CD4-positive, alpha-beta T cell treated with Interleukin-6 for 4 hours (primary cell): ENCODE measurements around the gene ARL15.
A peak's percentile ranks its signal among the peaks of the same experiment; 100 is the strongest.

ENCODE experiments used
- DNase-seq: peaks from one replicate; pipeline ENCODE4 v3.0.0-alpha.2; 2020; ENCODE audit warnings: mixed read lengths

ARL15 gene

GRCh38 chr5:54313311-54314270, 3.2 kb upstream of the ARL15 start:
- DNase-seq = no peak

- no peak for DNase-seq
Measured at GRCh38 chr5:54312499-54312898, 2.1 kb upstream of the ARL15 start.

DNA sequence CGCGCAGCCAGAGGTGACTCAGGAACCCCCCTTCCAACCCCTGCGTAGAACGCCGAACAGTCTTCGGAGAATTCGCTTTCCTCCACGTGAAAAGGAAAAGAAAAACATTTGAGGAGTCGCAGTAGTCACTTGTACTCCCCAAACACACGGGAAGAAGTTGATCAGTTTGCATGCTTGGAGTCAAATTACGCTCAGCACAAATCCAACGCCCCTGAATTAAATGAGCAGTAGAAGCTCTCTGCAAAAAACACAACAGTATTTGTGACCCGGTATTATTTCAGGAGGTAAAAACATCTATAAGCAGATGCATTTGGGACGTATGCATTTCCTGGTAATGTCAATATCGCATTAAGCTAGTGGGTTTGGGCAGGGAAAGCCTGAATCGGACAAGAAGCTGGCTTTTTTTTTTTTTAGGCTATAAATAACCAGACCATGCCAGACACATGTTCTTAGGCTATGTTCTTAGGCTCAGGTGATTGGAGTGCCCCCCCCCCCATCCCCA, 854 bp upstream of the ARL15 start:
- DNase-seq = no peak

DNA sequence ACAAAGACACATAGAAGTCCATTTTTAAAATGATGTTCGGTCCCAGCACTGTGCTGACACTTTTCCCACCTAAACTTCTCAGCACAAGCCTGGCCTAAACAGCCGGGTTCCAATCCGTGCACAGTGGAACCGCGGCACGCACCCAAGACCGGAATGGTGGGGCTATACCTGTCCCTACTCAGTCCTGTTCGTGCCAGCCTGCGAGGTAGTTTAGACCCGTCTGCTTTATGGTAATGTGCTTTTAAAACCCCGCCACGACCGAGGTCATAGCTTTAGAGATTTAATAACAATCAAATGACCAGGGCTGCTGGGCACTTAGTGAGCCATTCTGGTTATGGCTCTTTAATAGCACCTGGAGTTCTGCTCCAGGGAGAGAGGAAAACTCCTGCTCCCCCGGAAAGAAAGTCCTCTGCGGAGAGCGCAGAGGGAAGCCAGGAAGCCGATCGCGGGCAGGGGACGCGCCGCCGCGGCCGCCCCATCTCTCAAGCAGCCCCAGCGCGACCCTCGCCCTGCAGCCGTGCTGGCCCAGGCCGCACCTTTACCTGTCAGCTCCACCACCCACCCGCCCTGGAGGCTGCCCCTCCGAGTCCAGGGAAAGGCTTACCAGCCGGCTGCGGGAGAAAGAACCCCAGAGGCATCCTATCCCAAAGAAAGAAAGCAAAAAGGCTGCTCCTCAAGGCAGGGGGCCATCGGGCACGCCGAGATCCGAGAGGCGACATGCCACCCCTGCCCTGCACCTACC, 511 bp downstream of the ARL15 start:
- DNase-seq = peak; percentile 48

DNA sequence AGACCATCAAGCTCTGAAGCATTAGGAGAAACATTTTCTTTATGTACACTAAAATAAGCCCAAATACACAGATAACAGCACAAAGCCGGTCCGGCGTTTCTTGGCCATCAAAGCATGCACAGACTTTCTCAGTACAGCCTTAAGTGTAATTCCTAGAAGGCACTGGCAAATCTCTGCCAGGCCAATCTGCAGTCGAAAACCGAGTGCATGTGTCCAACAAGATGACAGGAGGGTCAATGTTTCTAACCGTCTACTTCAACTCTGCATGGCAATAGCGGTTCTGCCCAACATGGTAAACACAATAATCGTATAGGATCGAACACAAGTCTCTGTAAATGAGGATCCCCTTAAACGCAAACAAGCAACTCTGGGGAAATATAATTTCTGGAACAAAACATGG, 1.1 kb downstream of the ARL15 start:
- DNase-seq = no peak

DNA sequence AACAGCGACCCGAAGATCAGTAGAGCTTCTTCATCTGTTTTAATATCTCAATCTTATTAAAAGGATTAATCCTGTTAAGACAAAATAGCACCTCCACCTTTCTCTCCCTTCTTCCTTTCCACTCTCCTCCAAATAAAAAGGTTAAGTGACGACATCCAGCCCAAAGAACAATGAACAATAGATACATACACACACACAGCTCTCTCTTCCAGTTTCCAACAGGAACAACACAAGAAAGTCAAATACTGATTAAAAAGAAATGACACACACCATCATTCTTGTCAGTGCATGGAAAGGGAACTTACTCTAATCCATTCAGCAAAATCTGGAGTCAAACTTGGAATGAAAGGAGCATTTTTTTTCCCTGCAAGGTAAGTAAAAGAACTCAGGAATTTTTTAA, 2.8 kb downstream of the ARL15 start:
- DNase-seq = no peak

DNA sequence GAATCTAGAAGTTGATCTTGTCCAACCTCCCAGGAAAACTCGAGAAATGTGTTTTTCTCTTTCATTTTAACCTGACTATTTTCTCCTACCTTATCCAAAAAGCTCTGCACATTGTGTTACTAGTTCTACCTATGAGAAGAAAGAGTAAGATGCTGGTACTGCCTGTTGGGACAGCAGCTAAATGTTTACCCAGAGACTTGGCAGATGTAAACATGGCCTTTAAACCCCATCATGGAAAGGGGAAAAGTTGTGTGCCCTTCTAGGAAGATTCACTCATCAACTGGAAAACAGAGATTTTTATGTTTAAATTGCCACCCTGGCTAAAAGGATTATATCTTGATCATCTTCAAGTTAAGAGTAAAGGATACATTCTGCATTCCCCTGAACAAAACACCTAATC, 3.5 kb downstream of the ARL15 start:
- DNase-seq = no peak

- no peak for DNase-seq
Measured at GRCh38 chr5:54305737-54306136, 4.6 kb downstream of the ARL15 start.

GRCh38 chr5:54304040-54304439, 6.3 kb downstream of the ARL15 start:
- no peak for DNase-seq

GRCh38 chr5:54302267-54302687, 8.1 kb downstream of the ARL15 start:
- DNase-seq = no peak

- DNase-seq = no peak
Measured at GRCh38 chr5:54301849-54302248, 8.5 kb downstream of the ARL15 start.

DNA sequence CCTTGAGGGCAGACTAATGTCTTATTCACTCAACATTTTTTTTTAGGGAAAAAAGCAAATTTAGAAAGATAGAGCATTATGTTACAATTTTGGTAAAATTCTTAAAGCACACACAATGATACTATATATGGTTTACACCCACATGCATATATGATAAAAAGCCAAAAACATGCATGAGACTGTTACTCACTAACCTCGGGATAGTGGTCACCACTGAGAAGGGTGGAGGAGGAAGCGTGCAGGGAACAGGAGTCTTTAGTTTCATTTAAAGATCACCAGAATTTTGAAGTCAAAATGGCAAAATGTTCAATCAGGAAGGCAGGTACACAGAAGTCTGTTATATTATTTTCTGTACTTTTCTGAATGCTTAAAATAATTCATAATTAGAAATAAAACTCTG, 9.2 kb downstream of the ARL15 start:
- no peak for DNase-seq

- DNase-seq = no peak
Measured at GRCh38 chr5:54298947-54299346, 11.4 kb downstream of the ARL15 start.

- DNase-seq = no peak
Measured at GRCh38 chr5:54296386-54296785, 14.0 kb downstream of the ARL15 start.

DNA sequence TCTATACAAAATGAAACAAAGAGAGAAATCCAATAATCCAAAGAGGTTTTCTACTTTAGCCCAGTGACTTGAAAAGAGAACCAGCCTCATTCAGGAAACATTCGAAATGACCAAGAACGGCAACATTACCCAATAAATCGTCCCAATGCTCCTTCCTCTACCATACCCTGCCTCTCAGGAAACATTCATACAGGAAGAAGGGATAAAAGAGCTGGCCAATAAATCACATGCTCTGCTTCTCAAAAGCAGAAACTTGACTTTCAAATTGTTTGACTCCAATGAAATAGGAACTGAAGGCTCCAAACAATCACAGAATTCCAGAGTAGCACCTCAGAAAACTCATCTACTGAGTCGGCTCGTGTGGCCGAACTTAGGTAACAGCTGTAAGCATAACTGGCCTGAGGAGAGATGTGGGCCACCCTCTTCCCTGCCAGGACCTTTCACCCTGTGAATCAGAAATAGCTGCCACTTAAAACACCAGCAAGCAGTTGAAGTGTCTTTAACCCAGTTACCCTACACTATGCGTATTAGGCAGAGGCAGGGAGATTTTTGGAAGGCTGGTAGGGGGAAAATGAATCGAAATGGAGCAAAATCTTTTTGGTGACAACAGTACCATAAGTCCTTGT, 14.6 kb downstream of the ARL15 start:
- no peak for DNase-seq

DNA sequence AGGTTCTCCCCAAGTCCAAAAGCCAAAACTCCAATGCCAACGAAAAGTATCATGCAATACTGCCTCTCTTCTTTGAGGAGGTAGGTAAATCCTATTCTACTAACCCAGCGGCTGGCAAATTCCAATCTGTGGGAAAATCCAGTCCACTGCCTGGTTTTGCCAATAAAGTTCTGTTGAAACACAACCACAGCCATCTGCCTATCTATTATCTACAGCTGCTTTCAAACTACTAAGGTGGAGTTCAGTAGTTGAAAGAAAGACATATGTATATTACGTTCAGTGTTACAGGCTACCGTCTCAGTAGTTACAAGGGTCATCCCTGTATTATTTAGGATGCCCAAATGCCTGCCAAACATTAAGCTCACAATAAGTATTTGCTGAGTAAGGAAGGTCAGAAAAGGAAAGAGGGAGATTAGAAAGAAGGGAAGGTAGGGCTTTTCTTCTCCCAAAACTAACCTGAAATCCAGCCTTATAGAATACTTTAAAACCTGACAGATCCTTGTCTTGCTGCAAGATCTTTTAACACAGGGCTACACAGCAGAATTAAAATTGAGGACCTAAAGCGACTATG, 16.2 kb downstream of the ARL15 start:
- DNase-seq = no peak

GRCh38 chr5:54292866-54293265, 17.5 kb downstream of the ARL15 start:
- DNase-seq = no peak

GRCh38 chr5:54291498-54291897, 18.9 kb downstream of the ARL15 start:
- DNase-seq = no peak

- no peak for DNase-seq
Measured at GRCh38 chr5:54289769-54290168, 20.6 kb downstream of the ARL15 start.

GRCh38 chr5:54288568-54289217, 21.7 kb downstream of the ARL15 start:
- no peak for DNase-seq

DNA sequence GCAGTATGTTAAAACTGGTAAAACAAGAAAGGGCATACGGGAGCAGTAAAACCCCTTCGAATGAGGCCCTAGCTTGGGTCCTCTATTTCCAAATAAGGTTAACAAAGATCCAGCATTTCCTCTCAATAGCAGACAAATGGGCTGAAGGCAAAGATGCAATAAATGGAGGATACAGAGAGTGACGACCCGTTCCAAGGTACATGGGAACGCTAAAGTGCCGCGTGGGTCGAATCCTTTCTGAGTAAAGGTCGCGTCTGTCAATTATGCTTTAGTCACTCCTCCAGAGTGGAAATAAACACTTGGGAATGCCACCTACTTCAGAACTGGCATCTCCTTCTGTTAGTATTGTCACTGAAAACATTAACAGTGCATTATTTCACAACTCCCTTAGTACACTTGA, 24.7 kb downstream of the ARL15 start:
- DNase-seq = no peak

DNA sequence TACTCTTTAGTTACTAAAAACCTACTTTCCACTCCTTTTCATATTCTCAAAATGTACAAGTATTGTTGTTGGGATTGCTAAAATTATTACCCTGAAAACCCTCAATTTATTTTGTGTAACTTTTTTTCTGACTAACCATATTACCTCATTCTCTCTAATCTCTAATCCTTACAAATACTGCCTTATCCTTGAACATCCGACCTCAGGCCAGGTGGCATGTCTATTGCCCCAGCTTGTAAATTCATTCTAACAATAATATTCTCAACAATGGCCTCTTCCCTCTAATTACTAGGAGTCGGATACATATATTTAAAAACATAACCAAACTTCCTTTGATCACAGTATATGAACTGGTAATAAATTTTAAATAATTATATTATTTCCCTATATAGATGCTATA, 25.8 kb downstream of the ARL15 start:
- DNase-seq = no peak

DNA sequence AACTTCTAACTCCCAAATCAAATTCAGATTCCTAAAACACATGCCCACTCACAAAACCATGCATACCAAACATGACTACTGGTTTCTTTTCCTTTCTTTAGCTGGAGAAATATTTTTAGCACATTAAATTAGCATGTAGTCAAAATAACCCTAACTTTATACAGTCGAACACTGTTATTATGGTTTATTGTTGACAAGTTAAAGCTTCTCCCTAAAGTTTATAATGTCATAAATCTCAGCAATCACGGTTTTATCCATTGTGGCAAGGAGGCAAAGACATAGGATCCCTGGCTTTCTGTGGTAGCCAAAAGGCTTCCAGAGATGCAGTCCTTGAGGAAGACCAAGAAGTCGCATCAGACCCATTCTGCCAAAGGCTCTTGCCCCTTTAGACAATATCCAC, 27.5 kb downstream of the ARL15 start:
- no peak for DNase-seq
